ENCODE results near the gene ZSWIM4. TPM values are rescaled to one million over a fixed set of nuclear protein-coding genes. Genes with fewer than 3 reads are reported as not detected.

Gene ZSWIM4
- total RNA-seq, 6 experiments from 2014 or later, result 5.0 to 6.0 (median 5.2) TPM

GRCh38 chr19:13859361-13859880 lies 64.2 kb downstream of the ZSWIM4 start:
- no peaks in the 10 kb centered on the region for H3K9me3 Mint-ChIP-seq
- H3K27ac Mint-ChIP-seq, result peak overlapping the region; percentile 61; the same call in 1 of the 2 replicates
- H3K4me1 Mint-ChIP-seq (ENCODE audit: low read depth), result peaks cover 43% of the 10 kb centered on the region
- peak; percentile 23; the same call in 1 of the 2 replicates for TF ChIP-seq CTCF (IDR thresholded peaks at IDR 0.05)
- H3K4me3 Mint-ChIP-seq, result 0 out of 2 replicates have a peak overlapping the region, but pooled peaks have one; percentile 36
- H3K27me3 Mint-ChIP-seq (ENCODE audit: insufficient read depth), result no peaks in the 10 kb centered on the region; the same call in 1 of the 2 replicates
- peak; percentile 42 for DNase-seq
- H3K36me3 Mint-ChIP-seq (ENCODE audit: low read depth), result no peaks in the 10 kb centered on the region

GRCh38 chr19:13860679-13861391 lies 65.6 kb downstream of the ZSWIM4 start:
- Mint-ChIP-seq H3K4me1 (ENCODE audit: low read depth) (peaks cover 46% of the 10 kb centered on the region), H3K27me3 (ENCODE audit: insufficient read depth) (no peaks in the 10 kb centered on the region; the same call in 1 of the 2 replicates), H3K9me3 (no peaks in the 10 kb centered on the region), H3K27ac (peak overlapping the region; percentile 94), H3K36me3 (ENCODE audit: low read depth) (no peaks in the 10 kb centered on the region), H3K4me3 (peak overlapping the region; percentile 89)
- TF ChIP-seq CTCF (IDR thresholded peaks at IDR 0.05), result no peak
- no peak for DNase-seq

GRCh38 chr19:13861392-13861713 lies 66.1 kb downstream of the ZSWIM4 start:
- peak overlapping the region; percentile 94 for H3K27ac Mint-ChIP-seq
- TF ChIP-seq CTCF (IDR thresholded peaks at IDR 0.05), result no peak
- H3K27me3 Mint-ChIP-seq (ENCODE audit: insufficient read depth), result no peaks in the 10 kb centered on the region; the same call in 1 of the 2 replicates
- H3K36me3 Mint-ChIP-seq (ENCODE audit: low read depth), result no peaks in the 10 kb centered on the region
- H3K4me3 Mint-ChIP-seq, result peak overlapping the region; percentile 89
- H3K4me1 Mint-ChIP-seq (ENCODE audit: low read depth), result peaks cover 49% of the 10 kb centered on the region
- DNase-seq, result no peak
- H3K9me3 Mint-ChIP-seq, result no peaks in the 10 kb centered on the region

- no peaks in the 10 kb centered on the region for H3K36me3 Mint-ChIP-seq (ENCODE audit: low read depth)
Measured at GRCh38 chr19:13861714-13862531, 66.7 kb downstream of the ZSWIM4 start.

More at GRCh38 chr19:13861714-13862531, 66.7 kb downstream of the ZSWIM4 start:
- Mint-ChIP-seq H3K4me1 (ENCODE audit: low read depth) (peaks cover 55% of the 10 kb centered on the region), H3K27ac (peak overlapping the region; percentile 94), H3K27me3 (ENCODE audit: insufficient read depth) (no peaks in the 10 kb centered on the region; the same call in 1 of the 2 replicates), H3K9me3 (no peaks in the 10 kb centered on the region), H3K4me3 (peak overlapping the region; percentile 89)
- TF ChIP-seq CTCF (IDR thresholded peaks at IDR 0.05), result peak; percentile 100
- DNase-seq, result peak; percentile 92

Measured in HFFc6 (cell line).